ENCODE results near the gene INS. TPM values are rescaled to one million over a fixed set of nuclear protein-coding genes. Genes with fewer than 3 reads are reported as not detected.

The INS gene
- total and polyA plus RNA-seq, 2 of the 13 experiments (the other 11 are each of a cell fraction or from before 2014, with no cell fraction given): not detected

GRCh38 chr11:2135648-2136201, 25.3 kb downstream of the INS start (continued):
- TF ChIP-seq FOXP4 (CRISPR knock-in tag; IDR thresholded peaks at IDR 0.05) (no peak), REL (CRISPR knock-in tag; conservative IDR thresholded peaks at IDR 0.05) (peak; percentile 17; the same call in 1 of the 2 replicates), HMG20B (CRISPR knock-in tag; conservative IDR thresholded peaks at IDR 0.05) (no peak), NFIC (IDR thresholded peaks at IDR 0.05; ENCODE audit: low read length) (no peak), HNF4G (IDR thresholded peaks at IDR 0.05; ENCODE audit: borderline replicate concordance, low read depth, low read length) (no peak), HNF4G (CRISPR knock-in tag; IDR thresholded peaks at IDR 0.05; ENCODE audit: borderline replicate concordance, low read depth) (peak; percentile 60), ATRX (CRISPR knock-in tag; IDR thresholded peaks at IDR 0.05; ENCODE audit: borderline replicate concordance) (no peak), ZNF460 (CRISPR knock-in tag; IDR thresholded peaks at IDR 0.05; ENCODE audit: borderline replicate concordance) (0 out of 2 replicates have a peak, but pooled peaks have one; percentile 27), ZNF564 (CRISPR knock-in tag; IDR thresholded peaks at IDR 0.05) (no peak), TCF12 (IDR thresholded peaks at IDR 0.05) (no peak), TCF12 (CRISPR knock-in tag; IDR thresholded peaks at IDR 0.05) (no peak), ESRRA (CRISPR knock-in tag; IDR thresholded peaks at IDR 0.05; ENCODE audit: low read depth) (no peak; the same call in 1 of the 2 replicates), HOMEZ (CRISPR knock-in tag; IDR thresholded peaks at IDR 0.05; ENCODE audit: low read depth) (no peak)

Measured in HepG2 (cell line).